DMS53 treated with DMSO at 0.1 percent for 48 hours (cell line): ENCODE data around the gene ST8SIA6.

Experiments
- DNase-seq: peaks from one replicate; lab custom pipeline; 2025; ENCODE audit not compliant: unreplicated experiment; lab: John Stamatoyannopoulos, UW

Gene ST8SIA6

GRCh38 chr10:17273403-17273802 is 181.0 kb downstream of the ST8SIA6 start:
- peak; percentile 80 for DNase-seq

- DNase-seq = no peak
These were observed 181.7 kb downstream of the ST8SIA6 start for GRCh38 chr10:17272648-17273047.
